EH (cell line): ENCODE measurements around the gene PXDC1.
A peak's percentile ranks its signal among the peaks of the same experiment; 100 is the strongest.
"Not testable (repeated sequence)": the region's sequence is repeated elsewhere in the genome, so short reads cannot be mapped to it uniquely, and the experiment has no call there.

ENCODE experiments used
- DNase-seq: peaks from one replicate; pipeline ENCODE4 v3.0.0-alpha.2; 2015; ENCODE audit warnings: low read depth

The PXDC1 gene

GRCh38 chr6:3708540-3708939, 43.0 kb downstream of the PXDC1 start:
- DNase-seq: no peak

- no peak for DNase-seq
Observed at GRCh38 chr6:3707751-3708412, 43.6 kb downstream of the PXDC1 start.

- no peak for DNase-seq
Observed at GRCh38 chr6:3707024-3707423, 44.5 kb downstream of the PXDC1 start.

- DNase-seq: no peak
Observed at GRCh38 chr6:3706547-3706946, 45.0 kb downstream of the PXDC1 start.

GRCh38 chr6:3701631-3702030, 49.9 kb downstream of the PXDC1 start:
- no peak for DNase-seq

- DNase-seq: peak; percentile 15
Observed at GRCh38 chr6:3699231-3699630, 52.3 kb downstream of the PXDC1 start.

- peak; percentile 60 for DNase-seq
Observed at GRCh38 chr6:3698021-3698420, 53.5 kb downstream of the PXDC1 start.

- DNase-seq: peak; percentile 96
Observed at GRCh38 chr6:3697609-3698008, 53.9 kb downstream of the PXDC1 start.

- no peak for DNase-seq
Observed at GRCh38 chr6:3696525-3697088, 54.9 kb downstream of the PXDC1 start.

GRCh38 chr6:3695065-3695817, 56.3 kb downstream of the PXDC1 start:
- no peak for DNase-seq

GRCh38 chr6:3693831-3694230, 57.7 kb downstream of the PXDC1 start:
- no peak for DNase-seq

- no peak for DNase-seq
Observed at GRCh38 chr6:3690506-3690905, 61.0 kb downstream of the PXDC1 start.

- DNase-seq: no peak
Observed at GRCh38 chr6:3687847-3688246, 63.7 kb downstream of the PXDC1 start.

GRCh38 chr6:3683331-3683730, 68.2 kb downstream of the PXDC1 start:
- DNase-seq: no peak

- no peak for DNase-seq
Observed at GRCh38 chr6:3678946-3679345, 72.6 kb downstream of the PXDC1 start.

- DNase-seq: not testable (repeated sequence)
Observed at GRCh38 chr6:3677751-3678150, 73.8 kb downstream of the PXDC1 start.

GRCh38 chr6:3677351-3677750, 74.2 kb downstream of the PXDC1 start:
- DNase-seq: not testable (repeated sequence)
